LNCAP (cell line): ENCODE results near the gene TMED5.

Experiments
- TF ChIP-seq, protein P1 (sequence below): fragments of 450-650 bp; IDR thresholded peaks from 2 replicates; pipeline ENCODE4 v1.5.1; 2017; ENCODE audit warnings: mild to moderate bottlenecking

Gene TMED5

DNA sequence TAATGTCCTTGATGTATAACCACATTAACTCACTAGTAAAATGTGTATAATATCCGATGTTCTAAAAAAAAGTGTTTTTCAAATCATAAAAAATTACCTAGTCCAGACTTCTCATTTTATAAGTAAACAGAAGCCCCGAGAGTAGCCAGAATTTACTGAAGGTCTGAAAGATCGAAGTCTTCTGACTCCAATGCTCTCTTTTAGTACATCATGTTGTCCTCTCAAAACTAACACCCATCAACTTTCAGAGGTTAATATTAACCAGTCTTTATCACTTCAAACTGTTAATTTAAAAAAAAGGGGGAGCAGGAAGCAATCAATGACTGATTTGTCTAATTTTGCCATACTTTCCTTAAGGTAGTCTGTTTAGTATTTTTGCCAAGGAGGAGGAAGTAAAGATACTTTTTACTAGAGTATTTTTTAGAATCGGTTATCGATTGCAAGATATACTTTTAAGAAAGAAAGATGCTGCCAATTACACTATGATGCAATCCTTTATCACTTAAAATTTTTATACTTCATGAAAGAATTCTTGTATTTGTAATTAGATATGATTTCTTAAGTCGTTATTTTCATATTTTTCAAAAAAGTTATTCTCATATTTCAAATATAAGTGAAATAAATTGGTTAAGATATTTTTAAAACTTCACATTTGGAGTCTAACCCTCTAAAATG is 25.8 kb upstream of the TMED5 start:
- TF ChIP-seq, protein P1, sequence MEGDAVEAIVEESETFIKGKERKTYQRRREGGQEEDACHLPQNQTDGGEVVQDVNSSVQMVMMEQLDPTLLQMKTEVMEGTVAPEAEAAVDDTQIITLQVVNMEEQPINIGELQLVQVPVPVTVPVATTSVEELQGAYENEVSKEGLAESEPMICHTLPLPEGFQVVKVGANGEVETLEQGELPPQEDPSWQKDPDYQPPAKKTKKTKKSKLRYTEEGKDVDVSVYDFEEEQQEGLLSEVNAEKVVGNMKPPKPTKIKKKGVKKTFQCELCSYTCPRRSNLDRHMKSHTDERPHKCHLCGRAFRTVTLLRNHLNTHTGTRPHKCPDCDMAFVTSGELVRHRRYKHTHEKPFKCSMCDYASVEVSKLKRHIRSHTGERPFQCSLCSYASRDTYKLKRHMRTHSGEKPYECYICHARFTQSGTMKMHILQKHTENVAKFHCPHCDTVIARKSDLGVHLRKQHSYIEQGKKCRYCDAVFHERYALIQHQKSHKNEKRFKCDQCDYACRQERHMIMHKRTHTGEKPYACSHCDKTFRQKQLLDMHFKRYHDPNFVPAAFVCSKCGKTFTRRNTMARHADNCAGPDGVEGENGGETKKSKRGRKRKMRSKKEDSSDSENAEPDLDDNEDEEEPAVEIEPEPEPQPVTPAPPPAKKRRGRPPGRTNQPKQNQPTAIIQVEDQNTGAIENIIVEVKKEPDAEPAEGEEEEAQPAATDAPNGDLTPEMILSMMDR: no peak

DNA sequence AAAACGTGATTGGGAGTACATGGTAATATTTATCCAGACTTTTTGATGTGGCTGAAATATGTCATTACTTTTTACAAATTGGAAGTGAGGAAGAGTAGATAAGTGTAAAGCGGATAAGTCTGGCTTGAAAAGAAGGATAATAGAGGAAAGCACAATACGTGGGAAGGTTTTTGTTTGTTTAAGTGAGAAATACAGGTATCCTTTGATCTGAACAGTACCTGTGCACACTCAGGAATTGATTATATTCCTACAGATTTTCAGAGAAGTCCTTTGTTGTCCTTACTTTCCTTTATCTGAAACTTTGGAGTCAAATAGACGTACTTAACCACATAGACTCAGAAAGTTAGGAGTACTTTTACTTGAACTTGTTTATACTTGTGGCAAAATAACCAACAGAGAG is 20.5 kb upstream of the TMED5 start:
- TF ChIP-seq, protein P1: no peak

DNA sequence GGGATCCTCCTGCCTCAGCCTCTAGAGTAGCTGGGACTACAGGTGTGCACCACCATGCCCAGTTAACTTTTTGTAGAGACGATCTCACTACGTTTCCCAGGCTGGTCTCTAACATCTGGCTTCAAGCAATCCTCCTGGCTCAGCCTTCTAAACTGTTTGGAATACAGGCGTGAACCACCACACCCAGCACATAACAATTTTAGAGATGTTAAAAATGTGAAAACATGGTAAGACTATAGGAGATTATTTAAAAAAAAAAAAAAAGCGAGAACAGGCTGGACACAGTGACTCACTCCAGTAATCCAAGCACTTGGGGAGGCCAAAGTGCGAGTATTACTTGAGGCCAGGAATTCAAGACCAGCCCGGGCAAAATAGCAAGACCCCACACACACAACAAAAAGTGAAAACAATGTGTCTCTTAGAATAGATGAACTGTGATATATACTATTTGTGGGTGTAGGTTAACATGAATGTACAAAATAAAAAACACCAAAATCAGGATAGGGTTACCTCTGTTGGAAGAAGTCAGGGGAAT is 19.9 kb upstream of the TMED5 start:
- TF ChIP-seq, protein P1: no peak

DNA sequence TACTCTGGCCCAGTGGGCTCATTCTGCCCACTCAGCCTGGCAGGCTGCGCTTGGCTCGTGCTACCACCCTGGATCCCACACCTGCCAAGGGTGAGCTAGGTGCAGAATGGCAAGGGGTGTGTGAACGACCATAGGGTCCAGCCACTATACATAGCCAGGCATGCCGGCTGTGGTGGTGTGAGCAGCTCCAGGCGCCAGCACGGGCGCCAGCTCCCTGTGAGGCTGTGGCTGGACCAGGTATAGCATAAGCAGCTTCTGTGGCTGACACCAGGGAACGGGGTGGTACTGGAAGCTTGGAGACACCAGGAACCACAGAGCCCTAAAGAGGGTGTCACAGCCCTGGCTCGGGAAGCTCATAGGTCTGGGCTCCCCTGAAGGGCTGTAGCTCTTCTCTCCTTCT is 18.9 kb upstream of the TMED5 start:
- TF ChIP-seq, protein P1: no peak

DNA sequence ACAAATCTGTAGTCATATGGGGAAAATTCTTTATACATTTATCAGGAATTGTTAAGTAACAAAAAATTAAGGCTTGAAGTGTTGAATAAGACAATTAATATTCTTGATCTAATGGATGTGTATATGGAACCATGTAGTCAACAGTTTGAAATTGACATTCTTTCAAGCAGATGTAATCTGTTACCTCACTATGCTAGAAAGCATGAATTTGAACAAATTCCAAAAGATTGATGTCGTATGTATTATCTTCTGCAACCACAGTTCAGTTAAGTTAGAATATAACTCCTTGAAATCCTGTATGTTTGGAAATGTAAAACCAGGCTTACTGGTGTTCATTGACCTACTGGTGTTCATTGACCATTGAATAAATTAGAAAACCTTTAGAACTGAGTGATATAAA is 16.4 kb upstream of the TMED5 start:
- TF ChIP-seq, protein P1: no peak

DNA sequence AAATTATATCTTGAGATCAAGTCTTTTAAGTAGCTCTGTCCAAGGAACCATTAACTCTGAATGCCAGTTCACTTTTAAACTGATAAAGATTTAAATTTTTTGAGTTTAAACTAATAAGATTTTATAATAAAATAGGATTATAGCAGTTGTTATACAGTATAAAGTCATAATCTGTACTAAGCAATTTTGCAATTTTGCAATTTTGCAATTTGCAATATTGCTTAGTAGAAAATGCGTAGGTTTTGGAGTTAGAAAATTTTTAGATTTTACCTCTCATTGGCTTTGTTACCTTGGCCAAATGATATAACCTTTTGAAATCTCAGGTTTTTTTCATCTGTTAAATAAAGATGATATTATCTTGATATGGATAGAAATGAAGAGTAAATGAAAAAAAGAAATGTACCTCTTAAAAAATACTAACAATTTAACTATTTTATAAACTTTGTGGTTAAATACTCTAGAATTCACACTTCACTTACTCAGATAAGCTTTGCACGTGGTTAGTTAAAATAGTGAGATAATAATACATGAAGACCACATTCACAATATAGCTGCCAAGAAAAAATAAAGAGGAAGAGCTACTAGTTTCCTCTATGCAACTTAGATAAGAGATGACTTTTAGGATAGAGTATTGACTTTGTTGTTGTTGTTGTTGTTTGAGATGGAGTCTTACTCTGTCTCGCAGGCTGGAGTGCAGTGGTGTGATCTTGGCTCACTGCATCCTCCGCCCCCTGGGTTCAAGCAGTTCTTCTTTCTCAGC is 14.2 kb upstream of the TMED5 start:
- TF ChIP-seq, protein P1: no peak

DNA sequence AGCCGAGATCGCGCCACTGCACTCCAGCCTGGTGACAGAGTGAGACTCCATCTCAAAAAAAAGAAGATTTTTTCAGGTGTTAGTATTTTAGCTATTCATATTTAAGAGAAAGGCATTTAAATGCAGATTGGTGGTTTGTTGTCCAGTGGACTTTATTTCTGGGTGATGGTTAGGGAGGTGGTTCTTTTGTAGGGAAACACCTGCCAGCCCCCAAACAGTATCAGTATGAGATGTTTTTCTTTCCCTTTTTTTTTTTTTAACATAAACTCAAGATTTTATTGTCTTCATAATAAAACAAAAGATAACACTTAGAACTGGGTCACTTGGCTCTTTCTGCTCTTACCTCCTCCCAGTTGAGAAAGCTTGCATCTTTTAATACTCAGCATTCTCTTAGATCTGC is 10.2 kb upstream of the TMED5 start:
- TF ChIP-seq, protein P1: no peak
